SK-N-DZ (cell line): Measurements from ENCODE around the gene TMEM43.

ENCODE experiments used
- DNase-seq: peaks from one replicate; pipeline ENCODE4 v3.0.0-alpha.2; 2015; ENCODE audit warnings: low spot score

Gene TMEM43

GRCh38 chr3:14138109-14138877, 13.4 kb downstream of the TMEM43 start:
- DNase-seq: no peak

- no peak for DNase-seq
Measured at GRCh38 chr3:14138878-14139655, 14.2 kb downstream of the TMEM43 start.

GRCh38 chr3:14139771-14140170, 14.9 kb downstream of the TMEM43 start:
- DNase-seq: no peak

- no peak for DNase-seq
Measured at GRCh38 chr3:14140668-14141067, 15.8 kb downstream of the TMEM43 start.

- DNase-seq: no peak
Measured at GRCh38 chr3:14141144-14141543, 16.3 kb downstream of the TMEM43 start.

DNA sequence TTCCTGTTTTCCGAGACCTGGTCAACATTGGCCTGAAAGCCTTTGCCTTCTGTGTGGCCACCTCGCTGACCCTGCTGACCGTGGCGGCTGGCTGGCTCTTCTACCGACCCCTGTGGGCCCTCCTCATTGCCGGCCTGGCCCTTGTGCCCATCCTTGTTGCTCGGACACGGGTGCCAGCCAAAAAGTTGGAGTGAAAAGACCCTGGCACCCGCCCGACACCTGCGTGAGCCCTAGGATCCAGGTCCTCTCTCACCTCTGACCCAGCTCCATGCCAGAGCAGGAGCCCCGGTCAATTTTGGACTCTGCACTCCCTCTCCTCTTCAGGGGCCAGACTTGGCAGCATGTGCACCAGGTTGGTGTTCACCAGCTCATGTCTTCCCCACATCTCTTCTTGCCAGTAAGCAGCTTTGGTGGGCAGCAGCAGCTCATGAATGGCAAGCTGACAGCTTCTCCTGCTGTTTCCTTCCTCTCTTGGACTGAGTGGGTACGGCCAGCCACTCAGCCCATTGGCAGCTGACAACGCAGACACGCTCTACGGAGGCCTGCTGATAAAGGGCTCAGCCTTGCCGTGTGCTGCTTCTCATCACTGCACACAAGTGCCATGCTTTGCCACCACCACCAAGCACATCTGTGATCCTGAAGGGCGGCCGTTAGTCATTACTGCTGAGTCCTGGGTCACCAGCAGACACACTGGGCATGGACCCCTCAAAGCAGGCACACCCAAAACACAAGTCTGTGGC, 16.9 kb downstream of the TMEM43 start:
- DNase-seq: no peak

GRCh38 chr3:14142567-14143270, 17.9 kb downstream of the TMEM43 start:
- no peak for DNase-seq

DNA sequence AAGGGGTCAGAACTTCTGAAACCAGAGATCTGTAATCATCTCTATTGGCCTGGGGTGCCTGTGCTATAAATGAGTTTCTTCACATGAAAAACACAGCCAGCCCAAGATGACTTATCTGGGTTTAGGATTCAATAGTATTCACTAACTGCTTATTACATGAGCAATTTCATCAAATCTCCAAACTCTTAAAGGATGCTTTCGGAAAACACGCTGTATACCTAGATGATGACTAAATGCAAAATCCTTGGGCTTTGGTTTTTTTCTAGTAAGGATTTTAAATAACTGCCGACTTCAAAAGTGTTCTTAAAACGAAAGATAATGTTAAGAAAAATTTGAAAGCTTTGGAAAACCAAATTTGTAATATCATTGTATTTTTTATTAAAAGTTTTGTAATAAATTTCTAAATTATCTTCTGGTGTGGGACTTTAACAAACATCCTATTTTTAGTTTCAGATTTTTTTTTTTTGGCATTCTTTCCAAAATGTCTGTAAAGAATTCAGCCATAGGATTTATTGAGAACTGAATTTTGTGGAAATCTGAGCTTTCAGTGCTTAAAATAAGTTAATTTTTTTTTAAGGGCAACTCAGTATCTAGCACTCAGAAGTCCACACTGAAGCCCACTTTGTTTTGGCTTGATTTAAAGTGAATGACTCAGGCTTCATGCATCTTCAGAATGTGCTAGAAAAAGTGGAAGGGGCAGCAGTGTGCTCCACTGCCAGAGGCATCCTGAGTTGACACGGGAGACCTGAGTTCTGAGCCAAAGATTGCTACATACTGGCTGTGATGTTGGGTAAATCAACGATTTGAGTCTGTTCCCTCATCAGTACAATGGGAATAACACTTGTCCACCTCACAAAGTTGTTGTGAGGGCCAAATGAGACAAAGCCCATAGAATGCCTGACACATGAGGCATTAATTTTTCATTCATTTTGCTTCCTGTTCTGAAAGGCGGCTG, 18.7 kb downstream of the TMEM43 start:
- no peak for DNase-seq

- DNase-seq: no peak
Measured at GRCh38 chr3:14144423-14145075, 19.7 kb downstream of the TMEM43 start.

DNA sequence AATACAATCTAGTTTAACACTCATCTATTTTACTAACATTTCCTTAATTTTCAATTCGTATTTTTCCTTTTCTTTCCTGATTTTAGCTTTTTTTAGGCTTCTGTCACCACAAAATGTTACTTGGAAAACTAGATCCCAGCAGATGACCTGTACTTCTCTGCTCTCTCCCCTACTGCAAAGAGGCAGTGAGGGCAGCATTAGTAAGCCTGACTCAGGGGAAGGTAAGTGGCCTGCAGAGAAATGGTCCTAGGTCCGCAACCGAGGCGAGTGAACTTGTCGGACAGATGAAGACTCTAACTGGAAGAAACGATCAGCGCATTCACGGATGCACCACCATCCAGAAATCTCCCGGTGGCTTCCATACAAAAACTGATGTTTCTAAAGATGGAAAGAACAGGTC, 20.4 kb downstream of the TMEM43 start:
- DNase-seq: no peak

GRCh38 chr3:14145670-14146380, 21.0 kb downstream of the TMEM43 start:
- no peak for DNase-seq

GRCh38 chr3:14146381-14147065, 21.7 kb downstream of the TMEM43 start:
- no peak for DNase-seq

DNA sequence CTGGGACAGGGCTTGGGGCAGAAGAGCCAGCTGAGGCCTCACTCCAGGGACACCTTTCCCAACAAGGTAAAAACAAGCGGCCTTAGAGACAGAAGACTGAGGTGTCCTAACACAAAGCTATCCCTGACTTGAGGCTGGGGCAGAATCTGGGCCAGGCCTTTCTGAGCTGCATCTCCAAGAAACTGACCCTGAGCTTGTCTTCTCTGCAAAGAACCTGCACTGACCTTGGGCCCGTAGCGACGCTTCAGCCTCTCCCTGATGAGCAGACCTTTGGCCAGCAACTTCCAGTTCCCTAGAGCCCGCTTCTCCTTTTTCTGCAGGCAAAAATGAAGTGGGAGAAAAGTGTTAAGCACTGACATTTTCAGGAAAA, 22.2 kb downstream of the TMEM43 start:
- DNase-seq: no peak

DNA sequence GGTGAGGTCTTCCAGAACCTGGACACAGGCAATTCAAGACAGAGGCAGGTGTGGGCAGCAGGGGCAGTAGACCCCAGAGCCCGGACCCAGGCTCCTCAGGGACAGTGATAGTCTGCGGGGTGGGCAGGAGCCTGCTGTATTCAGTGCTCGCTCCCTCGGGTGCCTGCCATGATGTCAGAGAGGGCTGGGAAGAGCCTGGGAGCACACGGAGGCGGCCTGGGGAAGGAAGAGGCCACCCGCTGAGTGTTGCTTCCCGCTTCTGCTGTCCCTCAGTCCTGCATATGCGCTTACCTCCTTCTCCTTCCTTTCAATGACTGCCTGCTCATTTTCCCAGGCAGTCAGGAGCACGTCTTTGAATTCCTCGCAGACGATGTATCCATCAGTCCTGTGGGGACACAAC, 22.8 kb downstream of the TMEM43 start:
- no peak for DNase-seq

GRCh38 chr3:14148041-14148985, 23.5 kb downstream of the TMEM43 start:
- no peak for DNase-seq

GRCh38 chr3:14150078-14150477, 25.2 kb downstream of the TMEM43 start:
- DNase-seq: no peak

GRCh38 chr3:14150491-14151230, 25.8 kb downstream of the TMEM43 start:
- no peak for DNase-seq
